Activated CD4-positive, CD25-positive, alpha-beta regulatory T cell (primary cell): ENCODE data around the gene OR51I1.

Source experiments
- DNase-seq, 4 experiments: peaks; one replicate each; lab custom pipeline; 2025; lab: John Stamatoyannopoulos, UW

The OR51I1 gene

GRCh38 chr11:5441414-5441813 lies at the start of gene OR51I1:
Gene OR51I1, minus strand, starts transcription at chr11:5441514. Its CDS starts 0 bp downstream, at chr11:5441514.
- no peak for DNase-seq

- no peak for DNase-seq
Measured at GRCh38 chr11:5489576-5490357, 48.5 kb upstream of the OR51I1 start.

GRCh38 chr11:5488798-5489399 lies 47.6 kb upstream of the OR51I1 start:
- DNase-seq: no peak

- DNase-seq: no peak
Measured at GRCh38 chr11:5488385-5488784, 47.1 kb upstream of the OR51I1 start, which contains the start of gene OR52D1. Gene OR52D1, plus strand, starts transcription at chr11:5488685. Its CDS starts 22 bp downstream, at chr11:5488707.

GRCh38 chr11:5486421-5486820 lies 45.1 kb upstream of the OR51I1 start:
- no peak for DNase-seq

- no peak for DNase-seq
Measured at GRCh38 chr11:5486003-5486402, 44.7 kb upstream of the OR51I1 start.

- peak in 1 of 4 experiments; percentile 7 for DNase-seq
Measured at GRCh38 chr11:5476186-5476819, 35.0 kb upstream of the OR51I1 start.

- DNase-seq: no peak
Measured at GRCh38 chr11:5473921-5474320, 32.6 kb upstream of the OR51I1 start.

GRCh38 chr11:5467527-5467926 lies 26.2 kb upstream of the OR51I1 start:
- no peak for DNase-seq

- no peak for DNase-seq
Measured at GRCh38 chr11:5460983-5461621, 19.8 kb upstream of the OR51I1 start.

GRCh38 chr11:5449432-5449831 lies 8.1 kb upstream of the OR51I1 start:
- DNase-seq: no peak

GRCh38 chr11:5449023-5449422 lies 7.7 kb upstream of the OR51I1 start, which contains the start of gene OR51I2:
Gene OR51I2, plus strand, starts transcription at chr11:5449323. Its CDS starts 4,166 bp downstream, at chr11:5453489.
- DNase-seq: no peak

GRCh38 chr11:5443835-5444393 lies 2.6 kb upstream of the OR51I1 start:
- DNase-seq: no peak

- DNase-seq: no peak
Measured at GRCh38 chr11:5423131-5423530, 18.2 kb downstream of the OR51I1 start.

GRCh38 chr11:5421811-5422210 lies 19.5 kb downstream of the OR51I1 start, which contains the start of gene OR51Q1:
Gene OR51Q1, plus strand, starts transcription at chr11:5422111. Its CDS starts 90 bp downstream, at chr11:5422201.
- DNase-seq: no peak

GRCh38 chr11:5420993-5421392 lies 20.3 kb downstream of the OR51I1 start:
- DNase-seq: no peak

GRCh38 chr11:5405173-5405572 lies 36.1 kb downstream of the OR51I1 start:
- no peak for DNase-seq

GRCh38 chr11:5398936-5399335 lies 42.4 kb downstream of the OR51I1 start:
- no peak for DNase-seq

GRCh38 chr11:5394091-5394490 lies 47.2 kb downstream of the OR51I1 start:
- no peak for DNase-seq
